Measurements from ENCODE around the gene PPM1L.

Gene PPM1L

DNA sequence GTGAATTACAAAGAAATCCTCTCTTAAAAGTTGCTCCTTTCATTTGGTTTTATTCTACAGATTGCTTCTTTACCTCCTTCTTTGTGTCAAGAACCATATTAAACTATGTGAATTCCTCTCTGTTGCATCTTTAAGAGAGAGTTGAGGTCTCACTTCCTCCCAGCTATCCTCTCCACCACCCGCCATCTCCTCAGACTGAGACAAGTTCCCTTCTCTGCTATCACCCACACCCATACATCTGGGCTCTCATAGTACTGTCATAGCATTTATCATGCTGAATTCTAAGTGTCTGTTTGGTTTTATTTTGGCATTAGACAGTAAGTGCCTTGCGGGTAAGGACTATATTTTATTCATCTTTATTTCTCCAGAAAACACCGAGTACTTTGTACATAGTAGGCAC lies 294.9 kb downstream of the PPM1L start:
- DNase-seq, result no peak

DNA sequence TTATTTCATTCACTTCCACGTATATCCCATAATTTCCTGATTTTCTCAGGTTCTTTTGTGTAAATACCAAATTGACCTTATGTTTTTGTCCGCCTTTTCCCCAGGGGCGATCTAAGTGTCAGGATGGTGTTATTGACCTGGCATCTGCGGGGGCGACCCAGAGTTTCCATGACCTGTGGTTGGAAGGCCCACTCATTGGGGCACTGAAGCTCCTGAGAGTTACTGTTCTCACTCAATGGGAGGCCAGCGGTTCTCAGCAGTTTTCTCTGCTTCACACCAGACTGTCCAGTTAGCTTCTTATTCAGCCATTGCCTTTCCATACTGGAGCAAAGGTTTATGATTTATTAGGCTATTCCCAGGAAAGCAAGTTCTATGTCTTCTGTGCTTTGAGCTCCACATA lies 295.8 kb downstream of the PPM1L start:
- DNase-seq, result no peak

DNA sequence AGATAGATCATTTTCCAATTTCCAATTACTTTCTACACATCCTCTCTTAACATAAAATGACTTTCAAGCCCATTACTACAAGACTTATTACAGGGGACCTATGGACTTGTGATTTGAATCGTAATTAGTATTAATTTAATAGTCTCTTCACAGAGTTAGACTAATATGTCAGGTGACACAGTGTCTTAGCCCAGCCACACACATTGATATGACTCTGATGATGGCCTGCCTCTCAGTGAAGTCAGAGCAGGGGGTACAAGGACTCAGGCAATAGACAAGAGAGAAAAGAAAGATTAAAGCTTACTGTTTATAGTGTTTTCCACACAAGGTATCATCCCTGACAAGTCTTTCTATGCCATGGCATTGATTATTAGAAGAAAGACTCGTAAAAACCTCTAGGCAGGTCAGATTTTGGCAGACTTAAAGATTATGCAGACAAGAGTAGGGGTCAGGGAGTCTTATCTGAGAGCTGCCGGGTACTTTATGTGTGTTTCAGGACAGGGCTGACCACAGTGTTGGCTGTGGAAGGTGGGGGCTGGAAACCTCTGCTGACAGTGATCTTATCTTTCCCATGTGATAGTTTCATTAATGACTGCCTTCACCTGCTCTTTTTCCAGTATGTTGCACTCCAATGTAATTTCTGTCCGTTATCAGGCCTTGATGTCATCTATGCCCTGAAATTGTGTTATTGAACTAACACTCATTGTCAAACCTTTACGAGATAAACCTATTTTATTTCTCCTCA lies 299.0 kb downstream of the PPM1L start:
- no peak for DNase-seq

DNA sequence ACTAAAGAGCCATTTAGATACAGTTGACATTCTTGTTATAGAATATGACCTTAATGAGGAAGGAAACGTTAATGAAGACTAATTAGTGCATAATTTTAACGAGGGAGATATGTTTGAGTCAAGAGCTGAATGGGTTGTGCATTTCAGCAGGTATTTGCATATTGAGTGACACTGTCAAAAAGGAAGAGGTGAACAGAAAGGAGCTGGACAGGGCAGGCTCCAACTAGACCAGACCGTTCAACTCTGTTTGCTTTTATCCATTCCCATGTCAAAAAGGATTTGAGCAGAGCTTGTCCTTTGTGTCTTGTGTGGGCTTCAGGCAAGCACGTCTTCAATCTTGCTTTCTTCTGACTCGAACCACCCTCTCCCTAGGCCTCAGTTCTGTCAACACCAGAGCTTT lies 308.4 kb downstream of the PPM1L start:
- DNase-seq, result peak in 1 of 2 experiments; percentile 6

DNA sequence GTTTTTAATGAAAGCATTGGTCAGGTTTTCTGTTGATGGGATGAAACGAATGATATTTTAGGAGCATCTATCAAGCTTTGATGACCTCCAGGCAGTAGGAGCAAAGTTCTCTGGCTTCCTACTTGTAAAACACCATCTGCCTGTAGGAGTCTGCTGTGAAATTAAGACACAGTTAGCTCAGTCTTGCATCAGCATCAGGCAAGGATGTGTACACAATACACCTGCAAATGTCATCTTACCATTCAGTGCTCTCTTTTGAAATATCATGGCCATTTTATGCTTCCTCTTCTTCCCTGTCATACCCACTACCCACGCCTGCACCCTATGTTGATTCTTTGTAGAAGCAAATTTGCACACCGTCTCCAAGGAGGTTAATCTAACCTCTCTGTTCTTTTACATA lies 310.9 kb downstream of the PPM1L start:
- DNase-seq, result no peak

DNA sequence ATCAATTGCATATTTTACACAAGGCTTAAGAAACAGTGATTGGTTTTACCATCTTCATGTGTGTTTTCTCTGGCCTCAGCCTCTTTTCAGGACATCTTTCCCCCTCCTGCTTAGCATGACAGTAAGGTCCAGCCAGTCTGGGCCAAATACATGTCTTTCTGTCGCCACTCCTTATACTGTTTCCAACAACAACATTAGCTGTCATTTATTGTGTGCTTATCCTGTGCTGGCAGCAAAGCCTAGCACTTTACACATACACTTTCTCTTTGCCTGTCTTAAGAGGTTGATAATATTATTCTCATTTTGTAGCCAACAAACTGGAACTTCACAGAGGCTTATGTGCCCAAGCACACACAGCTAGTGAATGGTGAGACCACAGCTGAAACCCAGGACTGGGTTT lies 311.3 kb downstream of the PPM1L start:
- DNase-seq, result no peak

DNA sequence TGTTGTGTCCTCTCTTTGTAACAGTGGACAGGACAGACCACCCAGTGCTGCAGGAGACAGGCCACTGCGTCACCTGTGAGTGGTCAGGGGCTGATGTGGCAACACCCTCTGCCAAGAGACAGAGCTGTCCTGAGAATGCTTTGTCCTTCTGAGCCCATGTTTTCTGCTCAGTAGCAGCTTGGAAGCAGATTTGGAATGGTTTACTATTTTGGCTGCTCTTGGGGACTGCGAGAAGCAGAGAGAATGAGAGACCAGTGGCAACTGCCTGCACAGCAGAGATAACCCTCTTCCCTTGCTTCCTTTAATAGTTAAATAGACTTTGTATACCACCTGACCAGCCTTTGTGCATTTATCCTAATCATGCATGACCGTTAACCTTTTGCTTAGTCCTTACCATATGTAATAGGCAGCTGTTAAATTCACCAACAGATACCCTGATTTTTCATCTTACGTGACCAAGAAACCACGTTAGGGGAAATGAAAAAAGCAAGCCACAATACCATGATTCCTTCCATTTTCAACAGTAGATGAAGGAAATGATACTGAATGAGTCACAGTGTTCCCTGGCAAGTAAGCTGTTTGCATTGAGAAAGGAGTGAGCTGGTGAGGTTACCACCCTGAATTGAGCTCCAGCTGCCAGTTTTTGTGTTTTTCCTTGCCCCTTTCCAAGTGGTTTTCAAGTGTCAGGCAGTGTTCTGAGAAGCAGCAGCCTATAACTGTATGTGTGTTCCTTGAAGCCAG lies 313.6 kb downstream of the PPM1L start:
- no peak for DNase-seq

DNA sequence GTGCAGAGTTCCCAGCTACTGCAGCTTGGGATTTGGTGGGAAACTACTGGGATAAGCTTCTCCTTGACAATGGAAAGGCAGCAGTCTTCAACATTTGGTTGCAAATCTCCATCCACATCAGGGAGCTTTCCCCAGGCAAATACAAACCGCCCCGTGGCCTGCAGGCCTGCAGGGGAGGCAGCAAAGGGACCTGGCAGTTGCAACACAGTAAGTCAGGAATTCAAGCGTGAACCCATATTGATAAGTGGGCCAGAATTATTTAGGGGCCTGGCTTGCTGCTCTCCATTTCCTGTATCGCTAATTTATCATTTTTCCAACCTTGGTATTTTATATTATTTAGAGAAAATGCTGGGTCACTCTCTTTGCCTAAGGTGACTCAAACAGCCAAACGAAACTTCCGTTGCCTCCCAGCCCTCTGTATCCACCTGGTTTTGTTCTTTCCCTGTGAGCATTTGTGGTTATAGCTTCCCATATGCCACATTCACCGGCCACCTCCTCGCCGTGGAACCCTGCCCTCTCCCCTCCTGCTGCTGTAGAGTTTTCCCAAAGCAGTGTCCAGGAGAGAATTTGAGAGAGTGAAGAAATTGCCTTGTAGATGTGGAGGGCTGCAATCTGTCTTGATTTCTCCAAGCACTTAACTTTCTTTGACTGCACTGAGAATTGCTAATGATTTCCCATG lies 314.4 kb downstream of the PPM1L start:
- DNase-seq, result no peak

DNA sequence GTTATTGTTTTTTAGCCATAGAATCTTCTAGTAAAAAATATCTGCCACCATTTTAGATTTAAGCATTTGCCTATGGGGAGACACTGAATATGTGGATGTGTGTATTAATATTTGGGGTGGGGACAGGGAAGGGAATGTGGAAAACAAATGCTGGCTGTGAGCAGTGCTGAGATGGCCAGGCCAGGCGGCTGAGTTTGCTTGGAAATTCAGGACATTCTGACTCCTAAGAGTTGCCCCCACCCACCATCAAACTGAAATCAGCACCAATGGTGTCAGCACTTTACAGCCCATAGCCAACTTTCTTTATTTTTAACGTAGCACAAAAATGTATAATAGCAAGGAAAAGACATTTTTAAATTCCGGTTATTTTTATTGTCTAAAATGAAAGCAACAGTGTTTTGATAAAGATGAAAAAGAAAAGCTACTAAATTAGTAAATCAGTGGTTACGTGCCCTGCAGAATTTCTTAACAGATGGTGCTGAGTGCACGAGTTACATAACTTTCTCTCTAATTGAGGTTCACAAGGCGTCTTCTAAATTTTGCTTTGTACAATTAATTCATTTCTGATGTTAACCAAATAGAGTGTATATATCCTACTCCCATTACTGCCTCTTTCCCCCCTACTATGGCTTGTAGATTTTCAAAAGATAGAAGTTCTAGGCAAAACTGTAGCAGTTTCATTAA lies 315.1 kb downstream of the PPM1L start:
- no peak for DNase-seq

DNA sequence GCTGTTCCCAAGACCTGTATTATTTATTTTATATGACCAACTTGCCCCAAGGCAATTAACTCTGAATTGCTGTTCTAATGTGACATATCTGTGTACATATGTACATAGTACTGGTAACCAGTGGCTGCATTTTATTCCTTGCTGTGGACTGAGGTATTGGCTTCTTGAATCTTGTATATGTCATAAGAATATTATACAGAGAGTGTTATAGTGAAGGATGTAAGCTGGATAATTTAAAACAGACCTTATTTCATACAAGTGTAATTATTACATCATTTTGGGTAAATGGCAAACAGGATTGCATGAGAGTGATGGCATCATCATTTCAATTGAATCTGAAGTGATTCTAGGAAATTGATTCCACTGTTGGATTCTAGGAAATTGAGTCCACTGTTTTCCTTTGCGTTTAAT lies 316.2 kb downstream of the PPM1L start:
- no peak for DNase-seq

DNA sequence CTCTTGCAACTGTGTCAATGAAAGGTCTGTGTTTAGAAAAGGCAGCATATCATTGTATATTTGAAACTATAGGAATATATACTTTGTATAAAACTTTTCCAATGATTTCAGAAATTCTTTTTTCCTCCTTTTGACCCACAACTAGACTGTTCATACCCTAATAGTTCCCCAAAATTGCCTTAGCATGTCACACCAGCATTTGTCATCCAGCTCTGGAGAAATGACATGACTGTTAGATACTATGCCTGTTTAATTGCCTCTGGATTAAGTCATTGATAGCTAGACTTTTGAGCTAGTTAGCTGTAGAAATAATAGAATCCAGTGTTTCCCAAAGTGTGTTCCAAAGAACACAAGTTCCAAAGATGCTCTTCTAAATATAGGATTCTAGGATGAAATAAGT lies 316.7 kb downstream of the PPM1L start:
- no peak for DNase-seq

DNA sequence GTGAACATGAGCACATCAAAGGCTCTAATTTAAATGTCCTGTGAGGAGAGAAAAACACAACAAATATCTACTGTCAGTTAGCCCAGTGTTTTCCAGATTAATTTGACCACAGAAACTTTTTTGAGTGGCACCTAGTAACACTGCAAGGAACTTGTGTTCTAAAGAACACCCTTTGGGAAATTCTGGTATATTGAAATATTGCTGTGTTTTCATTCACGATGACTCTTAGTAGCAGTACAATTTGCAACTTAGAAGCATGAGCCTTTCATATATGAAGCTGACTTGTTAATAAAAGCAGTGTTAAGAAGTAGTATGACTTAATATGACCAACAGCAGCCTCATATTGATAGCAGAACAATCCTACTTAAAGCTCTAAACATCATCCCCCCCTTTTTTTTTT lies 317.1 kb downstream of the PPM1L start:
- no peak for DNase-seq

DNA sequence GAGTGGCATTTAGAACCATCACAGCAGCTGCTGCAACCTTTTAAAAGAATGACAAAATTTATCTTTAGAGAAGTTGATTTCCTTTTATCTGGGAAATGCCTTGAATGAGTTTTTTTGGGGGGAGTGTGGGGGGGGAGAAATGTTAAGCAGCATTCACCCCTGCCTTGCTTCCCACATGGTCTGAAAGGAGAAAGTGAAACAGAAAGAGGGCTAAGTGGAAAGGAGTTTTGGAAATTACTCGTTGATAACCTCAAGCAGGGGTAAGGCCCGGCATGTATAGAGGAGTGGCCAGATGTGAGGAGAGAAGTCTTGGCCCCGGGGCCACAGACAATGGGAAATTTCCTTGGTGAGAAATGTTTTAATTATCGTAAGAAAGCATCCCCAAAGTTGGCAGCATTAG lies 325.6 kb downstream of the PPM1L start:
- DNase-seq, result no peak

DNA sequence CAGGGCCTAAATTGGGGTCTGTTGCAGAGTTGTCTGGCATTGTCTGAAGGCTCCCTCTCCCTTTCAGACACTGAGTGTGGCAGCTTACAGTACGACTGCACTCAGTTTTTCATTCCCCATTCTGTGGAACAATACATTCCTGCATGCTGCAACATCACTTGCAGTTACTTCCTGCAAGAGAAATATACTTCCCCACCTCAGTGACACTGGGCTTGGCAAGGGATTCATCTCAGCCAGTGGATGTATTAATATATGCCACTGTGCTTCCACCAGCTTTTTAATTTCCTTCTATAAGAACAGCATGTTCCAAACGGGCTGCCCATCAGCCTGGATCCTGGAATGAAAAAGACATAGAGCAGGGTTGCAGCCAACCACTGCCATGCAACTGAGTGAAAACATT lies 326.0 kb downstream of the PPM1L start:
- no peak for DNase-seq

DNA sequence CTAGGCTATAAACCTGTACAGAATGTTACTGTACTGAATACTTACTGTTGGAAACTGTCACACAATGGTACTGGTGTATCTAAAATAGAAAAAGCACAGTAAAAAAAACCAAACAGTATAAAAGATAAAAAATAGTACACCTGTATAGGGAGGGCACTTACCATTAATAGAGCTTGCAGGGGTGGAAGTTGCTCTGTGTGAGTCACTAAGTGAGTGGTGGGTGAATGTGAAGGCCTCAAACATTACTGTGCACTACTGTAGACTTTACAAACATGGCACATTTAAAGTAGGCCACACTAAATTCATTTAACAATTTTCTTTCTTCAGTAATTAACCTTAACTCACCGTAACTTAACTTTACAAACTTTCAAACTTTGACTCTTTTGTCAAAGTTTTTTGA lies 327.1 kb downstream of the PPM1L start:
- no peak for DNase-seq

DNA sequence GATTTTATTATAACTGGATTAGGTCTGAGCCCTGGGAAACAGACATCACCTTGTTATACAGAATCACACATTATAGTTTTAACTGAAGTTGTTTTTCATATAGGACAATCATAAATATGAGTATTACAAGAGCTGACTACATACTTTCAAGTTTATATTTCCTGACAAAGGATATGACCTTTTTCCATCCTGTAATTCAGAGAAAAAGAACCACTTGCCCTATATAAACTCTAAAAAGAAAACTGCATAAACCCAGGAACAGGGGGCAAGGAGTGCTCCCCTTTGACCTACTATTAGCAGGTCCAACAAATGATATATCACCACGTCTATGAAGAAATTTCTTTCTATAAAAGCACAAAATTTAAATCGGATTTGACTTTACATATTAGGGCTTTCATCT lies 328.2 kb downstream of the PPM1L start:
- no peak for DNase-seq

DNA sequence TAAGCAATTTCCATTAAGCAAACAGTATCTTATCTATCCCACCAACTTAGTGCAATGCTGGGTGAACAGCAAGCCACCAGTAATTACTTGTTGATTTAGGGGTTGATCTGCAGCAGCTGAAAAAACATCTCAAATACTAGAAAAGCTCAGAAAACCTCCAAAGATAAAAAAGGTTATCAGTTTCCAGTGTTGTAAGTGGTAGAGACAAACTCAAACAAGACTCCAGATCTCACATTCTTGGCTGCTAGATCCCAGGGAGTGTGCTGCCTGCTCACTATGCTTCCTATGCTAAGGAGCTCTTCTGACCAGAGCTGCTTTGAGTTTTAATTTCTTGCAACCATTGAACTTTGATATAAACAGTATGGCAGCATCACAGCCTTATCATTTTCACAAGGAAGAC lies 337.9 kb downstream of the PPM1L start:
- no peak for DNase-seq

DNA sequence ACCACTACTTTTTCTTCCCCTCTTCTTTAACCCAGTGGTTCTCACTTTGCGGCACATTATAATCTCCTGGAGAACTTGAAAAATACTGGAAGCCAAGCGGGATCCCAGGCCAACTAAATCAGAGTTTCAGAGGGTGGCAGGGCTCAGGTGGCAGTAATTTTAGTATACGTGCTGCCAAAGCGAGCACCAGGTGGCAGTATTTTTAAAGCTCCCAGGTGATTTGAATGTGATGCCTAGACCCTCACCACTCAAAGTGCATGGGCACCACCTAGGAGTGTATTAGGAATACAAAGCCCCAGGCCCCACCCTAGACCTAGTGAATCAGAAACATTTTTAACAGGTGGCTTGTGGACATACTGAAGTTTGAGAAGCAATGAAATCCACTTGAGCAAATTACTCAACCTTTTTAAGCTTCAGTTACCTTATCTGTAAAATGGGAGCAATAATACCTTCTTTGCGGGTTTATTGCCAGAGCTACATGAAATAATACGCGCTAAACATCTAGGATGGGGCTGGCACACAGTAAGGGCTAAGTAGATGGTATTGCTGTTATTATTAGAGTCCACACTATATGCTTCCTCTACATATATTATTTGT lies 340.8 kb downstream of the PPM1L start:
- DNase-seq, result peak; percentile 41 to 68

DNA sequence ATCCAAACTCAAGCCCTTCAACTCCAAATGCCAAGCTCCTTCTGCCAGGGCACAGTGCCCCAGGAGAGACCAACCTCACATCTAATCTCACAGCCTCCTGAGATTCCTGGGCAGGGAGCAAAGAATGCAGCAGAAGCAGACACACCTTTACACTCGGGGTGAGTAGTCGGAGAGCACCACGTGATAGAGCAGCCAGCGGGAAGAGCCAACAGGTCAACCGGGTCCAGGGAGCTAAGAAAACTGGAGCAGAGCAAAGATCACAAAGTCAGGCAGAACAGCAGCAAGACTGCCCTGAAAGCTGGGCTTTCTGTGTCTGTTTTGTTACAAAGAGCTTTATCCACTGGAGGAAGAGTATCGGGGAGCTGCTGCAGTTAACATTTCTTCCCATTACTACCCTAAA lies 345.0 kb downstream of the PPM1L start:
- DNase-seq, result no peak

DNA sequence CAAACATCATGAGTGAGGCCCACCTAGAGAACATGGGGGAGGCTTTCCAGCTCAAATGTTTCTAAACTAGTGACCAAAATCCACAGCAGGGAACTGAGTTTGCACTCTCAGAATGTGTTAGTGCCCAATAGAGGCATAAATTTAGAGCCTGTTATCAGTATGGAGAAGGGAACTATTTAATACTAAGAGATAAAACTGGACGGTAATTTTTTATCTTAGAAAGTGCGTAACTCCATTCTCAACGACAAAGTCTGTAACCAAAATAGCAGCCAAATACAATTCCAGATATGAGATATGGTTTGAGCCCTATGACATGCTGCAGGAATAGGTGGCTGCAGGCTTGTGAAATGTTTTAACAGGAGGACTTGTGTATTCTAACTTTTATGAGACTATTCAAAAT lies 345.6 kb downstream of the PPM1L start:
- DNase-seq, result no peak

DNA sequence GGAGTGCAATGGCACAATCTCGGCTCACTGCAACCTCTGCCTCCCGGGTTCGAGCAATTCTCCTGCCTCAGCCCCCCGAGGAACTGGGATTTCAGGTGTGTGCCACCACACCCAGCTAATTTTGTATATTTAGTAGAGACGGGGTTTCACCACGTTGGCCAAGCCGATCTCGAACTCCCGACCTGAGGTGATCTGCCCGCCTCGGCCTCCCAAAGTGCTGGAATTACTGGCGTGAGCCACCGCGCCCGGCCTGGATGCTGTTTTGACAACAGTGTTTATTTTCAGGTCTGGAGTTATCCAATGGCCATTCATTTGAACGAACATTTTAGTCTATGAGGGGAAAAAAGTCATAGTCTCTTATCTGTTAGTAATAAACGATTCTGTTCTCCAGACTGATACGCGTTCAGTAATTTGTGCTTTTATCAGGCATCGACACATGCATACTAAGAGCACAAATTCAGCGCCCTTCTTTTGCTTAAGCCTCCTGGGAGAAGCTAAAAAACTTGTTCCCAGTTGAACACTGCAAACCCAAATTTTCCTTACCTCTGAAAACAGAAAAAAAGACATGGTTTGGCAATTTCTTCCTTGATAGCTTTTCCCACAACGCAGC lies 347.9 kb downstream of the PPM1L start:
- DNase-seq, result no peak

Data from NCI-H526 (cell line).